Epidermal melanocyte (primary cell): ENCODE measurements around the gene LAT.

ENCODE experiments used
- DNase-seq: peaks from one replicate; pipeline ENCODE4 v3.0.0; 2011; ENCODE audit warnings: low spot score; ENCODE audit not compliant: insufficient read length

The LAT gene

GRCh38 chr16:29007730-29008593 lies 23.1 kb downstream of the LAT start:
- no peak for DNase-seq

- DNase-seq = no peak
Observed at GRCh38 chr16:29009050-29009837, 24.4 kb downstream of the LAT start.

- no peak for DNase-seq
Observed at GRCh38 chr16:29009838-29010166, 24.9 kb downstream of the LAT start.

GRCh38 chr16:29011112-29011511 lies 26.3 kb downstream of the LAT start:
- DNase-seq = no peak

- DNase-seq = no peak
Observed at GRCh38 chr16:29011851-29012250, 27.0 kb downstream of the LAT start.

GRCh38 chr16:29012913-29013553 lies 28.2 kb downstream of the LAT start:
- DNase-seq = no peak

- no peak for DNase-seq
Observed at GRCh38 chr16:29014561-29015069, 29.8 kb downstream of the LAT start.

- no peak for DNase-seq
Observed at GRCh38 chr16:29022196-29022595, 37.3 kb downstream of the LAT start.

- no peak for DNase-seq
Observed at GRCh38 chr16:29023279-29024277, 38.7 kb downstream of the LAT start.

- no peak for DNase-seq
Observed at GRCh38 chr16:29024278-29024677, 39.4 kb downstream of the LAT start.

- no peak for DNase-seq
Observed at GRCh38 chr16:29025218-29025617, 40.4 kb downstream of the LAT start.

- no peak for DNase-seq
Observed at GRCh38 chr16:29025735-29026134, 40.9 kb downstream of the LAT start.

- DNase-seq = no peak
Observed at GRCh38 chr16:29028457-29029167, 43.8 kb downstream of the LAT start.

- no peak for DNase-seq
Observed at GRCh38 chr16:29029168-29029994, 44.5 kb downstream of the LAT start.

- DNase-seq = no peak
Observed at GRCh38 chr16:29030086-29030840, 45.4 kb downstream of the LAT start.
